SH-SY5Y (cell line): ENCODE measurements around the gene ASB1.

Source experiments
- GATA2 ChIP-seq: IDR thresholded peaks from 2 replicates; pipeline ENCODE4 v1.6.1; 2011; ENCODE audit warnings: mild to moderate bottlenecking, low read depth, low read length
- GATA3 ChIP-seq: IDR thresholded peaks from 2 replicates; pipeline ENCODE4 v1.6.1; 2011; ENCODE audit warnings: low read depth, mild to moderate bottlenecking, low read length, moderate library complexity

DNA sequence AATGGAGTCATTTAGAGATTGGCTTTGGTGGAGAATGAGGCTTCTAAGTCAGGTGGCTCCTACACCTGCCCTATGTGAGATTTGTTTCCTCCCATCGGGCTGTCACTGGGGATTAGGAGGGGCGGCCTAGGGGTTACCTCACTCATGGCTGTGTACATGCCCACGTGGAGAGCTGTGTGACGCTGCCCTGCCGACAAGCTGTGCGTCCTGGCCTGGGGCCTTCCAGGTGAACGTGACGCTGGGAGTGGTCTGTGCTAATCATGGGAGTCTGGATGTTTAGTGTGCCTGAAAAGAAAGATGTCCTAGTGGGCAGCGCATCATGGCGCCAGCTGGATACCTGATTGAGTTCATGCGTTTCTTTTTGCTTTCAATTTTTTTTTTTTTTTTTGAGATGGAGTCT lies 14.0 kb downstream of the ASB1 start:
- TF ChIP-seq GATA3 (no peak), GATA2 (no peak)
